22Rv1 (cell line): ENCODE measurements around the gene RCN2.

Experiments
- ZFX ChIP-seq: fragments of 450-650 bp; IDR thresholded peaks from 2 replicates; pipeline ENCODE4 v1.6.1; 2017; ENCODE audit warnings: antibody characterized with exemption, borderline replicate concordance
- TF ChIP-seq, protein P1 (sequence below): fragments of 450-650 bp; IDR thresholded peaks from 2 replicates; pipeline ENCODE4 v1.5.1; 2017; ENCODE audit warnings: mild to moderate bottlenecking

DNA sequence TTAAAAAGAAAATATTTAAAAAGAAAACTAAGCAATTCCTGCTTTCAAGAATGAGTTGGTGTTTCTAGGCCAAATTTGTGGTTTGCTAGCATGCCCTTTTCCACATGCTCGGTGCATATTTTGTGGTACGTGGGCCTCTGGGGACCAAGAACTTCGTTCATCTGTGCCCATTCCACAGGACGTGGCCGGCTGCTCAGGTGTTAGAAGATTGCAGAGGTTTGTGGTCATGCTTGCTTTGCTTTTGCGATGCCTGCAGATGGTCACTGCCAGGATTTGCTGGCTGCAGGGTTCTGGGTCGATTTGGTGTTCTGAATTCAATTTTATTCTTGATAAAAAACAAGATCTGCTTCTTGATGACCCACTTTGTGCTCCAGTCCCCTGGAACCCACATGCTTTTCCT, 70.9 kb downstream of the RCN2 start:
- TF ChIP-seq, protein P1, sequence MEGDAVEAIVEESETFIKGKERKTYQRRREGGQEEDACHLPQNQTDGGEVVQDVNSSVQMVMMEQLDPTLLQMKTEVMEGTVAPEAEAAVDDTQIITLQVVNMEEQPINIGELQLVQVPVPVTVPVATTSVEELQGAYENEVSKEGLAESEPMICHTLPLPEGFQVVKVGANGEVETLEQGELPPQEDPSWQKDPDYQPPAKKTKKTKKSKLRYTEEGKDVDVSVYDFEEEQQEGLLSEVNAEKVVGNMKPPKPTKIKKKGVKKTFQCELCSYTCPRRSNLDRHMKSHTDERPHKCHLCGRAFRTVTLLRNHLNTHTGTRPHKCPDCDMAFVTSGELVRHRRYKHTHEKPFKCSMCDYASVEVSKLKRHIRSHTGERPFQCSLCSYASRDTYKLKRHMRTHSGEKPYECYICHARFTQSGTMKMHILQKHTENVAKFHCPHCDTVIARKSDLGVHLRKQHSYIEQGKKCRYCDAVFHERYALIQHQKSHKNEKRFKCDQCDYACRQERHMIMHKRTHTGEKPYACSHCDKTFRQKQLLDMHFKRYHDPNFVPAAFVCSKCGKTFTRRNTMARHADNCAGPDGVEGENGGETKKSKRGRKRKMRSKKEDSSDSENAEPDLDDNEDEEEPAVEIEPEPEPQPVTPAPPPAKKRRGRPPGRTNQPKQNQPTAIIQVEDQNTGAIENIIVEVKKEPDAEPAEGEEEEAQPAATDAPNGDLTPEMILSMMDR, result no peak
- no peak for TF ChIP-seq ZFX
